Ishikawa (cell line): ENCODE results near the gene INPP4A.

Experiments used
- CEBPB ChIP-seq: IDR thresholded peaks from 2 replicates; pipeline ENCODE4 v1.6.1; 2012
- CREB1 ChIP-seq: IDR thresholded peaks from 2 replicates; pipeline ENCODE4 v1.6.1; 2012; ENCODE audit warnings: low read depth
- EGR1 ChIP-seq: IDR thresholded peaks from 2 replicates; pipeline ENCODE4 v1.6.1; 2012
- EP300 ChIP-seq: IDR thresholded peaks from 2 replicates; pipeline ENCODE4 v1.6.1; 2012; ENCODE audit warnings: borderline replicate concordance
- FOXM1 ChIP-seq: IDR thresholded peaks from 2 replicates; pipeline ENCODE4 v1.6.1; 2012; ENCODE audit warnings: low read depth, borderline replicate concordance
- NFIC ChIP-seq: IDR thresholded peaks from 2 replicates; pipeline ENCODE4 v1.6.1; 2012
- RAD21 ChIP-seq: IDR thresholded peaks from 2 replicates; pipeline ENCODE4 v1.6.1; 2012; ENCODE audit warnings: low read depth
- TAF1 ChIP-seq: IDR thresholded peaks from 2 replicates; pipeline ENCODE4 v1.6.1; 2012; ENCODE audit warnings: low read depth, mild to moderate bottlenecking
- TCF12 ChIP-seq: IDR thresholded peaks from 2 replicates; pipeline ENCODE4 v1.6.1; 2012; ENCODE audit warnings: low read depth
- TEAD4 ChIP-seq: IDR thresholded peaks from 2 replicates; pipeline ENCODE4 v1.6.1; 2012
- YY1 ChIP-seq: IDR thresholded peaks from 2 replicates; pipeline ENCODE4 v1.6.1; 2012; ENCODE audit warnings: low read depth
- ZBTB7A ChIP-seq: IDR thresholded peaks from 2 replicates; pipeline ENCODE4 v1.6.1; 2012; ENCODE audit warnings: low read depth
- TF ChIP-seq, protein P1 (sequence below): IDR thresholded peaks from 2 replicates; pipeline ENCODE4 v1.6.1; 2012
- TF ChIP-seq, protein P2 (sequence below): IDR thresholded peaks from 2 replicates; pipeline ENCODE4 v1.6.1; 2012; ENCODE audit warnings: low read depth, mild to moderate bottlenecking
- TF ChIP-seq, protein P3 (sequence below): IDR thresholded peaks from 2 replicates; pipeline ENCODE4 v1.6.1; 2012

INPP4A gene

DNA sequence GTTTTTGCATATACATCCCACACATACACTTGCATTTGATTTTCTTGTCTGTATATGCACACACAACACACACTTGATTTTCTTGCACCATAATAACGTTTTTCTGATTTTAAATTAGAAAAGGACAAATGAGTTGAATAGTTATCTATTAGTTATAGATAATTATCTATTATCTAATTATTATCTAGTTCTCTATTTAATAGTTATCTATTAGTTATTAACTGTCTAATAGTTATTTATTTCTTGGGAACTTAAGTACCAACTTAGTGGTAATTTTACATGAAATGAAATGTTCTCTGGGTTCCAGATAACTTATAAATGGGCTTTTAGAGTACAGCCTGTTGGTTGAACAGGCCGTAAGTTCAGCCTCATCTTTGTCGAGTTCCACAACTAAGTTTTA lies 23.0 kb downstream of the INPP4A start:
- TF ChIP-seq FOXM1 (no peak), EGR1 (no peak), RAD21 (no peak), ZBTB7A (no peak), CREB1 (no peak), TEAD4 (no peak), TAF1 (no peak), TCF12 (no peak), NFIC (no peak)
- TF ChIP-seq, protein P1, sequence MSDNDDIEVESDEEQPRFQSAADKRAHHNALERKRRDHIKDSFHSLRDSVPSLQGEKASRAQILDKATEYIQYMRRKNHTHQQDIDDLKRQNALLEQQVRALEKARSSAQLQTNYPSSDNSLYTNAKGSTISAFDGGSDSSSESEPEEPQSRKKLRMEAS, result no peak
- TF ChIP-seq, protein P2, sequence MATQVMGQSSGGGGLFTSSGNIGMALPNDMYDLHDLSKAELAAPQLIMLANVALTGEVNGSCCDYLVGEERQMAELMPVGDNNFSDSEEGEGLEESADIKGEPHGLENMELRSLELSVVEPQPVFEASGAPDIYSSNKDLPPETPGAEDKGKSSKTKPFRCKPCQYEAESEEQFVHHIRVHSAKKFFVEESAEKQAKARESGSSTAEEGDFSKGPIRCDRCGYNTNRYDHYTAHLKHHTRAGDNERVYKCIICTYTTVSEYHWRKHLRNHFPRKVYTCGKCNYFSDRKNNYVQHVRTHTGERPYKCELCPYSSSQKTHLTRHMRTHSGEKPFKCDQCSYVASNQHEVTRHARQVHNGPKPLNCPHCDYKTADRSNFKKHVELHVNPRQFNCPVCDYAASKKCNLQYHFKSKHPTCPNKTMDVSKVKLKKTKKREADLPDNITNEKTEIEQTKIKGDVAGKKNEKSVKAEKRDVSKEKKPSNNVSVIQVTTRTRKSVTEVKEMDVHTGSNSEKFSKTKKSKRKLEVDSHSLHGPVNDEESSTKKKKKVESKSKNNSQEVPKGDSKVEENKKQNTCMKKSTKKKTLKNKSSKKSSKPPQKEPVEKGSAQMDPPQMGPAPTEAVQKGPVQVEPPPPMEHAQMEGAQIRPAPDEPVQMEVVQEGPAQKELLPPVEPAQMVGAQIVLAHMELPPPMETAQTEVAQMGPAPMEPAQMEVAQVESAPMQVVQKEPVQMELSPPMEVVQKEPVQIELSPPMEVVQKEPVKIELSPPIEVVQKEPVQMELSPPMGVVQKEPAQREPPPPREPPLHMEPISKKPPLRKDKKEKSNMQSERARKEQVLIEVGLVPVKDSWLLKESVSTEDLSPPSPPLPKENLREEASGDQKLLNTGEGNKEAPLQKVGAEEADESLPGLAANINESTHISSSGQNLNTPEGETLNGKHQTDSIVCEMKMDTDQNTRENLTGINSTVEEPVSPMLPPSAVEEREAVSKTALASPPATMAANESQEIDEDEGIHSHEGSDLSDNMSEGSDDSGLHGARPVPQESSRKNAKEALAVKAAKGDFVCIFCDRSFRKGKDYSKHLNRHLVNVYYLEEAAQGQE, result no peak
- TF ChIP-seq, protein P3, sequence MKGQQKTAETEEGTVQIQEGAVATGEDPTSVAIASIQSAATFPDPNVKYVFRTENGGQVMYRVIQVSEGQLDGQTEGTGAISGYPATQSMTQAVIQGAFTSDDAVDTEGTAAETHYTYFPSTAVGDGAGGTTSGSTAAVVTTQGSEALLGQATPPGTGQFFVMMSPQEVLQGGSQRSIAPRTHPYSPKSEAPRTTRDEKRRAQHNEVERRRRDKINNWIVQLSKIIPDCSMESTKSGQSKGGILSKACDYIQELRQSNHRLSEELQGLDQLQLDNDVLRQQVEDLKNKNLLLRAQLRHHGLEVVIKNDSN, result no peak

DNA sequence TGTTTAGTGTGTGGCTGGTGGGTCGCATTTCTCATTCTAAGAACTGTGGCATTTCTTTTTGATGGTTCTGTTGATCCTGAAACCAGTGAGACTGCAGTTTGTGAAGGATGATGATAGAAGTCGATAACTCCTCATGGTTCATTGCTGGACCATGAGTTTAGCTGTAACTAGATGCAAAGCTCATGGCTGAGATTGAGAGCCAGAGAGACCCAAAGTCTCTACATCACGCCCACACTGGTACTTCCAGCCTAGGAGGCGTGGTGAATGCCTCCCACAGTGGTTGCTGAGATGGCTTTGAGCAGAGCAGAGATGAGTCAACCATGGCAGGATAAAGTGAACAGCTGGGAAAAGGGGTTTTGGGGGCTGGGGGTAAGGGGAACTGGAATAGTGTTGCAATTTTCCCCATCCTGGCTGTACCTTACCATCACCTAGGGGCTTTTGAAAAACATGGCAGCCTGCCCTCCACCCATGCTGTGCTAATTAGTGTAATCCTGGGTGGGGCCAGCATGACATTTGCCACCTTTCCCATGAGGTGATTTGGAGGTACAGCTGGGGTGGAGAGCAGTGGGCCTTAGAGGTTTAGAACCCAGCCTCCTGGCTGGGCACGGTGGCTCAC lies 24.1 kb downstream of the INPP4A start:
- no peak for TF ChIP-seq YY1
- TF ChIP-seq FOXM1, result no peak
- TF ChIP-seq TAF1, result no peak
- TF ChIP-seq, protein P3, result no peak
- TF ChIP-seq, protein P2, result no peak
- no peak for TF ChIP-seq CEBPB
- no peak for TF ChIP-seq RAD21
- TF ChIP-seq EP300, result no peak
- no peak for TF ChIP-seq TEAD4
- TF ChIP-seq, protein P1, result no peak
- no peak for TF ChIP-seq TCF12
- TF ChIP-seq NFIC, result no peak
- no peak for TF ChIP-seq ZBTB7A
- TF ChIP-seq CREB1, result no peak
- no peak for TF ChIP-seq EGR1

DNA sequence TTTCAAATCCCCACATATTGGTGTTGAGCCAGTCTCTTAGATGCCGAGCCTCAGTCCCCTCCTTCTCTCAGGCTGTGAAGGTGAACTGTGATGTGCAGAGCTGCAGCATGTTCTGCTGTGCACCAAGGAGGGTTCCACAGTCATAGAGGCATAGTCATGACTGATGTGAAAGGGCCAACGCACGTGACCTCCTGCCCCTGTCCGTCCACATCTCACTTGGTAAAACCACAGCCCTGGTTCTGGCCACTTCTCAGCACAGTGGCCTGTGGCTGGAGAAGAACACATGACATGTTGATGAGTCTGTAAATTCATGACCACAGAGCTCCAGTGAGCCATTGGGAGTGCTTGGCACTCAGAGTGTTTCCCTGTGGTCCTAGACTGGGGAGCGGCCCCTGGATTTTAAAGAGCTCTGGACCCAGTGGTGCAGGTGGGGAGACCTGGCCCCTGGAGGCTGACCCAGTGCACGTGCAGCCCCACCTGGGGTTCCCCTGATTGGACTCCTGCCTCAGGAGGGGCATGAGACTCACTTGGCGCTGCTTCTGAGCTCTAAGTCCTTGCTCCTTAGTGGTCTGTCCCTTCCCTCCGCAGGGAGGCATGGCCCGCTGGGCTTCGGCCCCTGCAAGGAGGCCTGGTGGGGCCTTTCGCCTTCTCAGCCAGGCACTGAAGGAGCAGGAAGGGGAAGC lies 25.3 kb downstream of the INPP4A start:
- TF ChIP-seq TEAD4, result no peak
- TF ChIP-seq CREB1, result no peak
- no peak for TF ChIP-seq ZBTB7A
- TF ChIP-seq FOXM1, result no peak
- no peak for TF ChIP-seq TCF12
- TF ChIP-seq, protein P3, result no peak
- no peak for TF ChIP-seq CEBPB
- no peak for TF ChIP-seq EGR1
- no peak for TF ChIP-seq TAF1
- no peak for TF ChIP-seq RAD21
- TF ChIP-seq, protein P1, result no peak
- no peak for TF ChIP-seq YY1
- TF ChIP-seq EP300, result no peak
- TF ChIP-seq, protein P2, result no peak
- no peak for TF ChIP-seq NFIC
